Stimulated activated CD8-positive, alpha-beta memory T cell treated with anti-CD3 and anti-CD28 coated beads, Interleukin-15, amount 100 ng/mL, for 24 hours (primary cell): ENCODE data around the gene MAP4K4.

ENCODE experiments used
- DNase-seq: peaks from one replicate; pipeline ENCODE4 v3.0.0-alpha.2; 2020; ENCODE audit warnings: low read depth

MAP4K4 gene

DNA sequence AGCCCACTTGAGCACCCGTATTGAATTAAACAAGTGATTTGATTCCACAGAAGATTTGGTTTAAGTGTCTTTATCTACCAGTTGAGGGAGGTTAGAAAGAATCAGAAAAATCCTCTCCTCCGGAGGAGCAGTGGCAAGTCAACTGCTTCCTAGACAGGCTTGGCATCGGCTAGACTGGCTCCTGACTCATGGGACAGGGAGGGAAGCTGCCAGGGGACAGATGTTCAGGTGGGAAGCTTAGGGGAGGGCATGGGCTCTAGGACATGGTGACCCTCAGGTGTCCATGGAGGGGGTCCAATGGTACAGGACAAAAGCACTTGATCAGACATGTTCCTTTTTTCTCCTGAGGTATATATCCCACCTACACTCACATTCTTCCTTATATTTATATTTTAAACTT is 175.0 kb downstream of the MAP4K4 start:
- no peak for DNase-seq

DNA sequence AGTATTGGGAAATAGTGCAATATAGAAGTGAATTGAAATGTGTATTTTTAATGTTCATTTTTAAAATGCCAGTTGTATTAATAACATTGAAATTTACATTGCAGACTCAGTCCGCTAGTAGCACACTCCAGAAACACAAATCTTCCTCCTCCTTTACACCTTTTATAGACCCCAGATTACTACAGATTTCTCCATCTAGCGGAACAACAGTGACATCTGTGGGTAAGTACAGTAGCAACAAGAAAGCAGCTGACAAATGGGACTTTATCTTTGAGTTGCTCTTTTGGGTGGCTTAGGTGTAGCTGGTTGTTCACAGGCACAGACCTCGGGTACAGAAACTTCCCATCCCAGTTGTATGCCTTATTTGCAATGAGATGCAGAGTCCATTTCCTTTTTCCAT is 176.0 kb downstream of the MAP4K4 start:
- DNase-seq: no peak

DNA sequence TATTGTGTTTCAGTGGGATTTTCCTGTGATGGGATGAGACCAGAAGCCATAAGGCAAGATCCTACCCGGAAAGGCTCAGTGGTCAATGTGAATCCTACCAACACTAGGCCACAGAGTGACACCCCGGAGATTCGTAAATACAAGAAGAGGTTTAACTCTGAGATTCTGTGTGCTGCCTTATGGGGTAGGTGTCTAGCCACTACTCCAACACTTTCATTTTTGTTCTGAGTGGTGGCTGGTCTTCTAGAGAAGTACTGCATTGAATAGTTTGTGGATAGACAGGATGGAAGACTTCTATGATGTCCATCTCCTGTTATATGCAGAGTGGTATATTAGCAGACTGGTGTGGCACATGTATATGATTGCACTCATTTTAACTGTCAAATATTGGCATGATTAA is 176.6 kb downstream of the MAP4K4 start:
- no peak for DNase-seq

DNA sequence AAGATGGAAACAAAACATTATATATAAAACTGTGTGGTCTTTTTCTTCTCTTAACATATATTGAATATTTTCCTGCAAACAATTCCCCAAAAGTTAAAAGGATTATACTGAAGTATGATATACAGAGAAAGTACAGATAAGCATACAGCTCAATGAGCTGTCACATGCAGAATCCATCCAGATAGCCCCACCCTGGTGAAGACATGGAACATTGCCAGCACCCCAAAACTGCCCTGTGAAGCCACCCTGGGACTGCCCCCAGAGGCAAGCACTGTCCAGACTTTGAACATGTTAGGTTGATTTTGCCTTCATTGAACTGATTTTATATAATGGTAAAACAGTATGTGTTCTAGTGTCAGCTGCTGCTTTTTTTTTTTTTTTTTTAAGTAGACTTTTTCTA is 182.0 kb downstream of the MAP4K4 start:
- DNase-seq: no peak

DNA sequence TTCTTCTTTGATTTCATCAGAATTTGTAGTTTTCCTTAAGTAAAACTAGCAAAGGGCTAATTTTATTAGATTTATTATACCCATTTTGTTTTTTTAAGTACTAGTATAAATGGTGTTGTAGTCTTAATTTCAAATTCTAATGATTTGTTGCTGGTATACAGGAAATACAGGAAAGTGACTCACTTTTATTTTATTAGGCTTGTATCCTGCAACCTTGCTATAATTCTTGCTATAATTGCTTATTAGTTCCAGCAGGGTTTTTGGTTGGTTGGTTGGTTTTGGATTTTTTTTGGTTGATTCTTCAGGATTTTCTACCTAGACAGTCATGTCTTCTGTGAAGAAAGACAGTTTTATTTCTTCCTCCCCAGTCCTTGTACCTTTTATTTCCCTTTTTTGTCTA is 183.6 kb downstream of the MAP4K4 start:
- no peak for DNase-seq

DNA sequence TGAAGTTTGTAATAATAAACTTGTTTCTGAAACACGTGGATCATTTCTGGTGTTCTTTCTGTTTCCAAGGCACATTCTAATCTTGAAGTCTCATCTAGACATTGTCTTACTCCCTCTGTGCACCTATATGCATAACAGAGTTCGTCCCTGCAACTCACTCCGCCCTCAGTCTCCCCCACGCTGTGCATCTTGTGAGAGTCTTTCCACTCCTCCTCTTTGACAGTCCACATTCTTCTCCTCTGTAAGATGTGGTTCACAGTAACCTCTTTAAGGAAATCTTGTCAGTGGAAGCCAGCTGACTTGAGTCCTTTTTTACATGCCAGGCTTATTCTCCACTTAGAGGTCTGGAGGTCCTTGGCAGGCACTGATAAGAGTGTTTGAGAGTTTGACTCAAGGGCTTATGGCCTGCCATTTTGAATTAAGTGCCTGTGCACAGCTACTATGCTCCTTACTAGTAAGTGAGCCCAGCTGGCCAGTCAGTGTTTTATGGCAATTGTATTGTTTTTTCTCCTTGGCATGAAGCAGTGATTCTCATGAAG is 185.3 kb downstream of the MAP4K4 start:
- DNase-seq: no peak

DNA sequence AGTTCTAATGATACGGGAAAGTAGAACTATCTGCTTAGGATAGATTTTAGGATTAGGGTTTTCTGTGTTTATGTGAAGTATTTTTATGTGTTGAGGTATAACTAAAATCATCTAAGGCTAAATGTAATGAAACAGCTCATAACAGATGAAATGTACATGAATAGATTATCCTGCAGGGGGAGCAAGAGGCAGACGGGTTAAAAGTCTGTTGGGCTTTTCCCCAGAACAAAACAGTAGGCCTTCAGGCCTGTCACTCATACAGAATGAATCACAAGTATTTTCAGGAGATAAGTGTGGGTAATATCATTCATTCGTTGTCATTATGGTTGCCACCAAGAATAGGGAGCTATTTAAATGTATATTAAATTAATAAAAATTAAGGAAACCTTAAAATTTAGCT is 186.4 kb downstream of the MAP4K4 start:
- DNase-seq: no peak

DNA sequence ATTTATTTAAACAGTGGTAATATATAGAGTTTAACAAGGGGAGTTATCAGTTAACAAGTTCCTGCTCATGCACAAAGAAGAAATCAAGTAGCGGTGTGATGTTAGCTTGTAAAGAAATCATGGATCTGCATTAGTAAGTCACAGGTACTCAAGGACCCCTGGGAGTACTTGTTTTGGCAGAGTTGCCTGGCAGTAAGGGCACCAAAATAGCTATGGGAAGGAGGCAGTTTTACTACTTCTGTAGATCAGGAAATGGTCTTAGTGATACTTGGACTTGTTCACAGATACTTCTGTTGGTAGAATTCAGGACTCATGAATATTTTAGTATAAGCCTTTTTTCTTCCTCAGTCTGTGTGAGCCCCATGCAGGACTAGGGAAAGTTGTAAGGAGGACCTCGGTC is 186.9 kb downstream of the MAP4K4 start:
- DNase-seq: no peak

DNA sequence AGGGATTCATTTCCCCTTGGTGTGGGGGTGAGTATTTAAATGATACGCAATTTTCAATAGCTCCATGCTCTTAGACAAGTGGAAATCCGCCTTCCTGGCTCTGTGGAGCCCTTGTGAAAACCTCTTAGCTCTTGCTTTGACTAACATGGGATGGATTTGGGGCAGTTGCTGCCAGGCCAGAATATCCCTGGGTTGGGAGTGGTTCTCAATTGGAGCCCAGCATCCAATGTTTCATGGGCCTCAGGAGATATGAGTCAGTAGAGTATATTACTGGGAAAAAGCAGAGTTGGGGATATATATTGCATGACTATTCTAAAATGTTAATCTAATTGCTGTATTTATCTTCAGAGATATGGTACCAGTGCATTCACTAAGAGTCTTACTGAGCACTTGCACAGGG is 189.8 kb downstream of the MAP4K4 start:
- no peak for DNase-seq

DNA sequence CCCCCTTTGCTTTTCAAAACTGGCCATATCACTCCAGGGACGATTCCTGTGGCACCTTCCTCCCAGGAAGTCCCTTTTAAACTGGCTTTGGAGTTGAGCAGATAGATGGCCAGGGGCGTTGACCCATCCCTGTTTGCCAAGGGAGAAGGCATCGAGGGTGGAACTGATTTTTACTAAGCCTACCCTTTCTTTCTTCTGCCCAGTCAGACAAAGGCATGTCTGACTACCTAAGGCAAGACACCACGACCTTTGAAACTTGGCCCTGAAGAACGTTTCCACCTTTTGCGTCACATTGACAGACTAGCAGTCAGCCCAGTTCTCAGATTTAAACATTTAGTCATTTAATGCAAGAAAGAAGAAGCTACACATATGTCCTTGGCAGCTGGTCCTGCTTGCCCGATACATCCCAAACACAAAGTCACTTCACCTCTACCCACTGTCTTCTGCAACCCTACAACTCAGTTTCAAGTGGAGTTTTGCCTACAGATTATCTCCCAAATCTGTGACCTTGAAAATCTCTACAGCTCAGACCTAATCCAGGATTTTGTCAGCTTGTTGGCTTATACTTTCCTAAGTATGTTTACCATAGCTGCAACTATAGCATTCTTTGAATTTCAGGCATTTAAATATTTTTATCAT is 192.1 kb downstream of the MAP4K4 start:
- DNase-seq: no peak

DNA sequence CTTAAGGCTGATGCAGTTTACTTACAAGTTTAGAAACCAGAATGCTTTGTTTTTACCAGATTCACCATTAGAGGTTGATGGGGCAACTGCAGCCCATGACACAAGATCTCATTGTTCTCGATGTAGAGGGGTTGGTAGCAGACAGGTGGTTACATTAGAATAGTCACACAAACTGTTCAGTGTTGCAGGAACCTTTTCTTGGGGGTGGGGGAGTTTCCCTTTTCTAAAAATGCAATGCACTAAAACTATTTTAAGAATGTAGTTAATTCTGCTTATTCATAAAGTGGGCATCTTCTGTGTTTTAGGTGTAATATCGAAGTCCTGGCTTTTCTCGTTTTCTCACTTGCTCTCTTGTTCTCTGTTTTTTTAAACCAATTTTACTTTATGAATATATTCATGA is 194.9 kb downstream of the MAP4K4 start:
- no peak for DNase-seq

DNA sequence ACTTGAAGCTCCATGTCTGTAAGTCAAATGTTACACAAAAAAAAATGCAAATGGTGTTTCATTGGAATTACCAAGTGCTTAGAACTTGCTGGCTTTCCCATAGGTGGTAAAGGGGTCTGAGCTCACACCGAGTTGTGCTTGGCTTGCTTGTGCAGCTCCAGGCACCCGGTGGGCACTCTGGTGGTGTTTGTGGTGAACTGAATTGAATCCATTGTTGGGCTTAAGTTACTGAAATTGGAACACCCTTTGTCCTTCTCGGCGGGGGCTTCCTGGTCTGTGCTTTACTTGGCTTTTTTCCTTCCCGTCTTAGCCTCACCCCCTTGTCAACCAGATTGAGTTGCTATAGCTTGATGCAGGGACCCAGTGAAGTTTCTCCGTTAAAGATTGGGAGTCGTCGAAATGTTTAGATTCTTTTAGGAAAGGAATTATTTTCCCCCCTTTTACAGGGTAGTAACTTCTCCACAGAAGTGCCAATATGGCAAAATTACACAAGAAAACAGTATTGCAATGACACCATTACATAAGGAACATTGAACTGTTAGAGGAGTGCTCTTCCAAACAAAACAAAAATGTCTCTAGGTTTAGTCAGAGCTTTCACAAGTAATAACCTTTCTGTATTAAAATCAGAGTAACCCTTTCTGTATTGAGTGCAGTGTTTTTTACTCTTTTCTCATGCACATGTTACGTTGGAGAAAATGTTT is 196.3 kb downstream of the MAP4K4 start:
- DNase-seq: no peak

DNA sequence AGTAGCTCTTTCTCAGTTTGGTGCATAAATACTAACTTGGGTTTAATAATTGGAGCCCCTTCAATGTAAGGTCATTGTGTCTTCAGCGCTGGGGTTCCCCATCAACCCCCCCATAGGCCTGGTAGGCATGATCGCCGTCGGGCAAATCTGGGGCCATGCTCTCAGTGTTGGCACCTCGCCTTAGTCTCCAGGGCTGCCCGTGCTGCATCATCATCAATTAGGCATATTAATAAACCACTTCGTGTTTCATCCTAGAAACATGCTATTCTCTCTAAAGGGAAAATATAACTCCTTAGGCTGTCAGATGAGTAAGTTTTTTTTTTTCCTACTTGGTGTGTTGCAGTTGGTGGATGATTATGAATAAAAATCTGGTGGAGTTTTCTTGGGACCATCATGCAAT is 197.5 kb downstream of the MAP4K4 start:
- no peak for DNase-seq

DNA sequence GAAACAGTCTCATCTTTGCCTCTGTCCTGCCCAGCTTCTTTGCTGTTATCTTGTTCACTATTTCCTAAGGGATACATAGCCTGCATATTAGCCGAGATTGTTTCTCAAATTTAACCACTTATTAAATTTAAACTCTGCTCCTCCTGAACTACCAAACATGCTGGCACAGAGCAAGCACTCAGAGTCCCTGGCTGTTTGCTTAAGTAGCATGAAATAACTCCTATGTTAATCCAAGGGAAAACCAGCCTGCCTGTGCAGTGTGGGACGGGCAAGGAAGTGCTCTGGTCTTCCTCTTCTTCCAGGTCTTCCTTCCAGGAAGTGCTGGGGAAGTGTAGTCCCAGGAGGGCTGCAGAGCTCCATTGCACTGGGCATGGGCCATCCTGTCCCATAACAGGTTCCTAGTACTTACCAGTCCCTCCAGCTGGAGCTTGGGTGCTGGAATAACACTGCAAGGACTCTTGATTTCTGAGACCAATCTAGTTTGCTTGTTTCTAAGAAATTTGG is 198.4 kb downstream of the MAP4K4 start:
- DNase-seq: no peak

DNA sequence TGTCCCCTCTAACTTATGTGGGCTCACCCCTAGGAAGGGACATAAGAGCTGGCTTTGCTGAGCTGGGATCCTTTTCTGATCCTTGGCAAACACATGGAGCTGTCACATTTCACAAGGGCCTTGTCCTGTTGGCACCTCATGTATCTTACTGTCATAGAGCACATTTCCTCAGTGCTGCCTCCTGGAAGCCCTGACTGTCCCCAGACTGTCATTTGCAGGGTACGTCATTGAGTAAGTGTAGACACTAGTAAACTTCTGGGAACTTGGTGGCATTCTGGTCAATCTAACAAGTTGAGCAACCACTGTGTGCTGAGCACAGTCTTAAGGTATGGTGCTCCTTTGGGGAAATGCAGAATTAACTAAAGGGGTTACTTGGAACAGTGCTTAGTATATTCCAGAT is 199.8 kb downstream of the MAP4K4 start:
- no peak for DNase-seq

DNA sequence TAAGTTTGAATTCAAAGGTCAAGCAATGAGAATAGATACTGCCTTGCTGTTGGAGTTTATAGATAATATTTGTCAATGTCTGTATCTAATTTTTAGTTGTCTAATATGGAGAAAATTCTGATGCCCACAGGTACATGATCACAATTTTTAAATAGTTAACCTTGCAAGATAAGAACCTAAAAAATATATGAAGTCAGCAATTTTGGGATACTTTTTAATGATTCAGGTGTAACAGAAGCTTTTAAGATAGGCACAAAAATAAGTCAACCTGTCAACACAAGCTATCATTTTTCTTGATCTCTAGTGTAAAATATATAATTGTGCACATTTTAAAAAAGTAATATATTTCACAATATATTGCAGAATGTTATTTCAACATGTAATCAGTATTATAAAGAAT is 201.8 kb downstream of the MAP4K4 start:
- no peak for DNase-seq

DNA sequence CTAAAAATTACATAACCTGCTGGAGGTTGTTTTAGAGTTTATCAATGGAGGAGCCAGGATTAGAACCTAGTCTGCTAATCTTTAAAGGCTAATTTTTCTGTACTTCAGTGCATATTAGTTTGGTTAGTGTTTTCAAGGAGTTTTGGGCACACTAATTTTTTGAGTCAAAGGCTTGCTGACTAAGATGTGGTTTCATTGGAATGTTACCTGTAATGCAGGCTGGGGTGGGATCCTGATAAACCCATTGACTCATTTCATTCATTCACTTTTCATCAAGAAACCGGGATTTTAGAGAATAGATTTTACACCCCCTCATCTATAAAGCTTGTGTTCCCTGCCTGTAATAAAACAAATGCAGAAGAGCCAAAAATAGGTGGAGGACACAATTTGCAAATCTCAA is 202.4 kb downstream of the MAP4K4 start:
- DNase-seq: no peak

DNA sequence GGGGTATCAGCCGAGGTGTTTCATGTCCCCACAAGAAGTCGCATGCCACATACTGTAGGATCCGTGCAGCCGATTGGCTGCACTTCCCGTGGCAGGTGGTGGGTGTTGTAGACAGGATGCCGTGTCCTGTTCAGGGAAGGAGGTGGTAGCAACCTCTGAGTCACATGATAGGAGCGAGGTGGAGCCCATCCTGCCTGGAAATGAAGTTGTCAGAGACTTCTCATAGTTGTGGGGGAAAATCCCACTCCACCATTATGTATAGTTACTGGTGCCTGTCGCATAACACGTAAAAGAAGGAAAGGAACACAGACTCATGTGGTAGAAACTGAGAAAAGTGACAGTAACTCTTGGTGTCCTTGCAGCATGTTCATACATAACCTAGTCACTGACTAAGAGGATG is 202.9 kb downstream of the MAP4K4 start:
- no peak for DNase-seq

DNA sequence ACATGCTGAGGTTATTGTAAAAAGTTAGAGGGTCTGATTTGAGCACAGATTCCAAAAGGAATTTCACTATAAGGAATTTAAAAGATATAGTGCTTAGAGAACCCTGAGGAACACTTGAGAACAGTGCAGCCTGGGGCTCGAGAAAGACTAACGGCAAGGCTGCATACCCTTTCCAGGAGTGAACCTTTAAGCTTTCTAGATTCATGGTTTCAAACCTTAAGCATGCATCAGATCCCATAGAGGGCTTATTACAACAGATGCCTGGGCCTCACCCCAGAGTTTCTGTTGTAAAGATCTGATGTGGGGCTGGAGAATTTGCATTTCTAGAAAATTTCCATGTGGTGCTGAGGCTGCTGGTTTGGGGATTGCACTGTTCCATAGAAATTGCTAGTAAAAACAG is 203.7 kb downstream of the MAP4K4 start:
- DNase-seq: no peak

DNA sequence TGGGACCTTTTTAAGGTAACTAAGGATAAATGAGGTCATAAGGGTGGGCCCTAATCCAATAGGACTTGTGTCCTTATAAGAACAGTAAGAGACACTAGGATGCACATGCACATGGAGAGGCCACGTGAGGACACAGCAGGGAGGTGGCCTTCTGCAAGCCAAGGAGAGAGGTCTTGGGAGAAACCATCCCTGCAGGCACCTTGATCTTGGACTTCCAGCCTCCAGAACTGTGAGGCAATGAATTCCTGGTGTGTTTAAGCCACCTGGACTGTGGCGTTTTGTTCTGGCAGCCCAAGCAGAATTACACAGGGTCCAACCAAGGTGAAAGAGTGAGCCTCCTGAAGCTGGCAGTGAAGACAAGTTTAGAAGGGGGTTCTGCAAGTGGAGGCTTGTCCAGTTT is 204.7 kb downstream of the MAP4K4 start:
- DNase-seq: no peak

DNA sequence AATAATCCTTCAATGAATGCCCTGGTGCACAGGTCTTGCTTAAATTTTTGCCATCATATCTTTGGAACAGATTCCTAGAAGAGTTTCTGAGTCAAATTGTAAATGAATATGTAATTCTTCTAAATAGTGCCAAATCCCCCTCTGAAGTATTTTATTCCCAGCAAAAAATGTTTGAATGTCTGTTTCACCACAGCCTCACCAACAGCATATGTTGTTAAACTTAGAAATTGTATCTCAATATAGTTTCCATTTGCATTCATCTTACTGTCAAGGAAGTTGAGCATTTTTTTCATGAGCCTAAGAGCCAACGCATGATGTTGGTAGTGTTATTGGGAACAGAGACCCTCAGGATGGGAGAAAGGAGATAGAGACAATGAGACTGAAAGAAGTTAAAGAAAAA is 207.4 kb downstream of the MAP4K4 start:
- DNase-seq: no peak

DNA sequence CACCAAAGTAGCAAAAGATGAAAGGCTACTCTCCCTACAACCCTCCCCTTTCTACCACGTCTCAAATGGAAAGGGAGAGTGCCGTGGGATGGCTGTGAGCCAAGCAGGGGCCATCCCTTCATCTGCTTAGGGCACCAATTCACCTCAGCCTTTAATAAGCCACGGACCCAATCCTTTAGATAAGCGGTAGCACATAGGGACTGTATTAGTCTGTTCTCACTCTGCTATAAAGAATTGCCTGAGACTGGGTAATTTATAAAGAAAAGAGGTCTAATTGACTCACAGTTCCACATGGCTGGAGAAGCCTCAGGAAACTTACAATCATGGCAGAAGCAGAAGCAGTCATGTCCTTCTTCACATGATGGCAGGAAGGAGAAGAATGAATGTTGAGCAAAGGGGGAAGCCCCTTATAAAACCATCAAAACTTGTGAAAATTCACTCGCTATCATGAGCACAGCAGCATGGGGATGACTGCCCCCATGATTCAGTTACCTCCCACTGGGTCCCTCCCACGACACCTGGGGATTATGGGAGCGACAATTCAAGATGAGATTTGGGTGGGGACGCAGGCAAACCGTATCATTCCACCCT is 208.3 kb downstream of the MAP4K4 start:
- DNase-seq: no peak

DNA sequence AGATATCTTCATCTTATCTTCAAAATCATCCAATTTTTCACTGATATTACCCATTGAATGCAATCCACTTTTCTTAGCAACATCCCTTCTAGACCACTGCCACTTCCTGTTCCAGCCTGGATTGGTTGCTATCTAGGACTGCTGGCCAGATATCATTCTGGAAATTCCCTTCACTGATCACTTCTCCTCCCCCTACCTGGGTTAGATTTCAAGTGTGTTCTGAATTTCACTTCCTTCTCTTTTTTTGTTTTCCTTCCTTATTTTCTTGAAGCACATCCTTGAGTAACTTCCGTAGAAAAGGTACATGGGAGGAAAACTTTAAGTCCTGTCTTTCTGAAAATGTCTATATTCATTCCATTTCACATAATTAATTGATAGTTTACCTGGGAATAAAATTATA is 212.3 kb downstream of the MAP4K4 start:
- no peak for DNase-seq
